PFSK-1 (cell line): ENCODE data around the gene USP36.

Source experiments
- FOXP2 ChIP-seq: optimal IDR thresholded peaks from 2 replicates; pipeline ENCODE3; 2011; ENCODE audit warnings: borderline replicate concordance, control low read depth, inconsistent platforms; ENCODE audit not compliant: insufficient read depth; ENCODE audit errors: extremely low read length, extremely low read depth
- POLR2AphosphoS5 ChIP-seq: IDR thresholded peaks from 2 replicates; pipeline ENCODE4 v1.6.1; 2012; ENCODE audit warnings: low read depth, mild to moderate bottlenecking, control low read depth, low read length, moderate library complexity
- REST ChIP-seq, 2 experiments: IDR thresholded peaks; 2 replicates each; pipeline versions ENCODE4 v1.6.1 to v1.8.0; 2011 to 2012; ENCODE audit warnings: low read depth in 2 of 2, low read length in 2 of 2, control low read depth in 1 of 2, inconsistent platforms in 1 of 2, mild to moderate bottlenecking in 1 of 2, moderate library complexity in 1 of 2; ENCODE audit not compliant: insufficient read depth in 1 of 2
- SIN3A ChIP-seq: IDR thresholded peaks from 2 replicates; pipeline ENCODE4 v1.6.1; 2012; ENCODE audit warnings: mild to moderate bottlenecking, low read length, moderate library complexity, borderline replicate concordance; ENCODE audit not compliant: insufficient read depth
- TAF1 ChIP-seq: IDR thresholded peaks from 2 replicates; pipeline ENCODE4 v1.6.1; 2012; ENCODE audit warnings: low read length, control low read depth, borderline replicate concordance; ENCODE audit not compliant: insufficient read depth

- no peak for TF ChIP-seq TAF1
- TF ChIP-seq REST (IDR thresholded peaks at IDR 0.05; ENCODE audit: insufficient read depth in 1 of 2, low read depth in 2 of 2, low read length in 2 of 2) = no peak
- no peak for TF ChIP-seq POLR2AphosphoS5
- no peak for TF ChIP-seq SIN3A
- TF ChIP-seq FOXP2 = no peak
Observed at GRCh38 chr17:78861229-78861628, 20.6 kb upstream of the USP36 start.
